ENCODE results near the gene PROM1.

Gene PROM1, protein sequence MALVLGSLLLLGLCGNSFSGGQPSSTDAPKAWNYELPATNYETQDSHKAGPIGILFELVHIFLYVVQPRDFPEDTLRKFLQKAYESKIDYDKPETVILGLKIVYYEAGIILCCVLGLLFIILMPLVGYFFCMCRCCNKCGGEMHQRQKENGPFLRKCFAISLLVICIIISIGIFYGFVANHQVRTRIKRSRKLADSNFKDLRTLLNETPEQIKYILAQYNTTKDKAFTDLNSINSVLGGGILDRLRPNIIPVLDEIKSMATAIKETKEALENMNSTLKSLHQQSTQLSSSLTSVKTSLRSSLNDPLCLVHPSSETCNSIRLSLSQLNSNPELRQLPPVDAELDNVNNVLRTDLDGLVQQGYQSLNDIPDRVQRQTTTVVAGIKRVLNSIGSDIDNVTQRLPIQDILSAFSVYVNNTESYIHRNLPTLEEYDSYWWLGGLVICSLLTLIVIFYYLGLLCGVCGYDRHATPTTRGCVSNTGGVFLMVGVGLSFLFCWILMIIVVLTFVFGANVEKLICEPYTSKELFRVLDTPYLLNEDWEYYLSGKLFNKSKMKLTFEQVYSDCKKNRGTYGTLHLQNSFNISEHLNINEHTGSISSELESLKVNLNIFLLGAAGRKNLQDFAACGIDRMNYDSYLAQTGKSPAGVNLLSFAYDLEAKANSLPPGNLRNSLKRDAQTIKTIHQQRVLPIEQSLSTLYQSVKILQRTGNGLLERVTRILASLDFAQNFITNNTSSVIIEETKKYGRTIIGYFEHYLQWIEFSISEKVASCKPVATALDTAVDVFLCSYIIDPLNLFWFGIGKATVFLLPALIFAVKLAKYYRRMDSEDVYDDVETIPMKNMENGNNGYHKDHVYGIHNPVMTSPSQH

DNA sequence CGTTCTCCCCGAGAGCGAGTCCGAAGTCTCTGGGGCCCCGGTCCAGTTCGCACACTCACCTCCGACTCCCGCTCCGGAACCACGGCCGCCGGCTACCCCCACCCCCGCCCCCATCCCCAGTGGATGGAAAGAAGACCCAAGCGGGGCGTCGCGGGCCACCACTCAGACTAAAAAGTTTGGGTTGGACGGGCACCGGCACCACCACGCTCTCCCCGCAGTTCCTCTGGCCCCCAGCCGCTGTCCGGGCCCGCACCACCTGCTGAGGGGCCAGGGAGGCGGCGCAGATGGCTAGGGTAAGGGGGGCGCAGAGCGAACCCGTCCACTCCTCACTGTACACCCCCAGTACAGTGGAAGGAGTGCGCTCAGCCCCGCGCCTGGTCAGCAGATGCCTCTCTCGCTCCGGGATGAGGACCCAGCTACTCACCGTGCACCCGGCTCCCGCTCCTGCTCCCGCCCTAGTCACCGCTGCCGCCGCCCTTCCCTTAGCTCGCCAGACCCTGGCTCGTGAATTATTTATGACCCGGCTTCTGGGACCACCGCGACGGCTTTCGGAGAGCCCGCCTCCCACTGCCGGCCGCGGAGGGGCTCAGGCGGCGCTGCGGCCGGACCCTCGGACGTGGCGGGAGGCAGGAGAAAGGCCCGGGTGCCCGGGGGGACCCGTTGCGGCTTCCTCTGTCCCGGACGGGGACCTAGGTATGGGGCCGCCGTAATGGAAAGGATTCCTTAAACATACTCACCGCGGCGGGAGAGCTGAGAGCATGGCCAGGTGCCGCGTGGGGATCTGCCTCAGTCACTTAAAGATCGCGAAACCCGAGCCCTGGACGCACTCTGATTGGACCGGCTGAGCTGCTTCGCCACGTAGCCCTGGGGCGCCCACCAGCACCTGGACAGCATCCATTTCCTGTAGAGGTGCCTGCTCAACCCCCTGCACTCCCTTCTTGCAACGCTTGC is at the start of gene PROM1:
TSS of gene PROM1 (minus strand) at position 783 of the 951 bp plus-strand sequence. CDS start 8,117 bp downstream, outside the sequence.
- DNase-seq (ENCODE audit: low spot score) = no peak

DNA sequence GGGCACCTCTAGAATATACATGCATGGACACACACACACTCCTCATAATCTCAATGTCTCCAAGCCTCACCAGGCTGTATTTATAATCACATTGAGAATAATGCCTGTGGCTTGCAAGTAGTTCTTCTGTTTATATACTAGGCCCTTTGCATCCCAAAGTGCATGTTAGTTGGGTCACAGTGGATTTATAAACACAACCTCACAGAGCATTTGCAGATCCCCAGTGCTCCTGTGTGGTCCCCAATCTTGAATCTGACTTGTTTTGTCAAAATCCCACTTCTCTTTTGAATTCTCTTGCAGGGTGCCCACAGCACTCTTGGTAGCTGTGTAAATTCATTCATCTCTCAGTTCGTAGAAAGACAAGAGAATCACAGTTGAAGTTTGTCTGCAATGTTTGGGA is 49.6 kb upstream of the PROM1 start:
- DNase-seq (ENCODE audit: low spot score) = no peak

GRCh38 chr4:16131293-16131692 is 47.5 kb upstream of the PROM1 start:
- DNase-seq (ENCODE audit: low spot score) = no peak

GRCh38 chr4:16129336-16129735 is 45.5 kb upstream of the PROM1 start:
- no peak for DNase-seq (ENCODE audit: low spot score)

GRCh38 chr4:16126714-16127113 is 42.9 kb upstream of the PROM1 start:
- no peak for DNase-seq (ENCODE audit: low spot score)

DNA sequence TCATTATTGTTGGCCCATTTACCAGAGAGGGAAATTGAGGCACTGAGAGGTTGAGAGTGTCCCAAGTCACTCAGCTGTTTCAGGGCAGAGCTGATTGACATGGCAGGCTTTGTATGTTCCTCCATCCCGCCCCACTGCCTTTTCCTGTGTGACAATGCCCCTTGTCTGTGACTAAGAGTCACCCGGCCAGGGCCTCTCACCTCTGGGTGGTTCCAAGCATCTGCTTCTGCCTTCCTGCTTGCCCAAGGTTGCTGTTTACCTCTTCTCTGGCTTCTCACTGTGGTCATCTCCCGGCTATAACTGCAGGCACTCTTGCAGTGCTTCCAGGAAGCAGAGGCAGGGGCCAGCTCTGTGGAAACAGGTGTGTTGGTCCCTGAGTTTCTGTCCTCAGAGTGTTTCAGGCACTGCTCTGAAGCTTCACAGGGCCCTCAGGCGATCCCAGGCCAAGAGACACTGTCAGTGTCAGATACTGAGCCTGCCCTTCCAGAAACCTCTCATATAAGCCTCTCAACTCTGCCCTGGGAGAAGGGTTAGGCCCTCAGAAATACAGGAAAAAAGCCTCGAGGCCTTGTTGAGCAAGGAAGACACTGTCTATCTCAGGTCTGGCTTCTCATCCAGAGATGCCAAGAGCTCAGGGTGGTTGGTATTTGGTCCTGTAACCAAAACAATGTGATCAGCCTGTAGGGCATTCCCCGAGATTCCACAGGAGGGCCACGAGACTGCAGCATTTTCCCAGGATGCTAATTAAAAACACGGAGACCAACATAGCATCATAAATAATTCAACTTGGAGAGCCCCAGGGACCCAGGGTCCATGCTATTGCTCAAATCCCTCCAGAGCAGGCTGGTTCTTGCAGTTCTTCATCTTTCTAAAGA is 42.0 kb upstream of the PROM1 start:
- DNase-seq (ENCODE audit: low spot score) = no peak

DNA sequence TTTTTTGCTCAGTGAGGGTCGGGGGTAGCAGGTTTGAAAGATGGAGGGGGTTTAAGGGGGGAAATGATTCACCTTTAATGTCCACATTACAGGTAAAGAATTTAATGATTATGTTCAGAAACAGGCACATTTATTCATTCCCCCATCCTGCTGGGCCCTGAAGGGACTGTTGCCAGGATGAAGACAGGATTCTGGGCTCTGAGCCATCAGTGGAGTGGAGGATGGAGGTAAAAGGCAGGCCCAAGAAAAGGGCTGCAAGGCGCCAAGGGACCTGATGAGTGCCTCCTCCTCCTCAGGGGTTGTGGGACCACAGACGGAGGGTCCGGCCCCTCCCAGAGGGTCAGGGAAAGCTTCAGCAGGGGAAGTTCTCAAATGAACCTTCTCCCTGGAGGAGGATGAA is 40.4 kb upstream of the PROM1 start:
- no peak for DNase-seq (ENCODE audit: low spot score)

DNA sequence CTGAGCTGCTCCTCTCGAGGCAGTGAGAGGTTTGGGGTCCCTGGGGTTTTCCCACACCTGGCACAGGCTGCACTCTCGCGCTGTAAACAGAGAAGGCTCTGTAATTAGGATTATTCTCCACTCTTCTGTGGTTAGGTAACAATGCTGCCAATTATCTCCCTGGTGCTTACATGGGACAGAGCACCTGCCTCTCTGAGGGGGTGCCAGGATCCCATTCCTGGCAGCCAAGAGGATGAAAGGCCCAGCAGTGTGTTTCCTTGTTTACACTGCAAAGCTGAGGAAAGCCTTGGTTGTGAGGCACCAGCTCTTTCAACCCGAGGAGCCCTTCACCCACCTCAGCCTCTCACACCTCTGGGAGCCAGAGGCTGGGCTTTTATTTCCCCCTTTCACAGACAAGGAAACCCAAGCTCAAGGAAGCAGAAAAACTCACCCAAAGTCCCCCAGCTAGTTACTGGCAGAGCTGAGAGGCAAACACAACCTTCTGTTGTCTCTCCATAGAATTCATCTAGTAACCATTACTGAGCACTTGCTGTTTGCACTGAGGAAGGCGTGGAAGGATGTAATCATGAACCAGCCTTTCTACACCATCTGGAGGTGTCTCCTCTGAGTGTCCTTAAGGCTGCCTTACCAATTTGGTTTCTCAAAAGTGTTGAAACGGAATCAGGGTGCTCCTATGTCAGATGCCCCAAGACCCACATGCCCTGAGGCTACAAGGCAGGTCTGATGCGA is 39.7 kb upstream of the PROM1 start:
- DNase-seq (ENCODE audit: low spot score) = no peak

GRCh38 chr4:16122784-16123183 is 39.0 kb upstream of the PROM1 start:
- DNase-seq (ENCODE audit: low spot score) = no peak

DNA sequence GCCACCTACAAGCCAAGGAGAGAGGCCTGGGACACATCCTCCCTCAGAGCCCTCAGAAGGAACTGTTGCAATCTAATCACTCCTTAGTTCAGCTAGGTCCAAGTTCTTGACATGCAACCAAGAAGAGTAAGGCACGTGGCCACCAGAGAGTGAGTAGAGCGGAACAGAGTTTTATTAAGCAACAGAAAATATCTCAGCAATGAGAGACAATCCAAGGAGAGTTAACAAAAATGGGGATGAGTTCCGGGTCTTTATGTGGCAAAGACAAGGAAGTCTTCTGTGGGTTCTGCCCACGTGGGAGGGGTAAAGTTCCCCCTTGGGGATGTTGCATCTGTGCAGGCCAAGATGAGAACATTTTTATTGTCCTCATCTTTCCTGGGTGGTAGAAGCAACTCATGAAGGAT is 38.5 kb upstream of the PROM1 start:
- DNase-seq (ENCODE audit: low spot score) = no peak

- no peak for DNase-seq (ENCODE audit: low spot score)
These were observed 36.9 kb upstream of the PROM1 start for GRCh38 chr4:16120720-16121119.

- DNase-seq (ENCODE audit: low spot score) = no peak
These were observed 36.2 kb upstream of the PROM1 start for GRCh38 chr4:16119981-16120380.

DNA sequence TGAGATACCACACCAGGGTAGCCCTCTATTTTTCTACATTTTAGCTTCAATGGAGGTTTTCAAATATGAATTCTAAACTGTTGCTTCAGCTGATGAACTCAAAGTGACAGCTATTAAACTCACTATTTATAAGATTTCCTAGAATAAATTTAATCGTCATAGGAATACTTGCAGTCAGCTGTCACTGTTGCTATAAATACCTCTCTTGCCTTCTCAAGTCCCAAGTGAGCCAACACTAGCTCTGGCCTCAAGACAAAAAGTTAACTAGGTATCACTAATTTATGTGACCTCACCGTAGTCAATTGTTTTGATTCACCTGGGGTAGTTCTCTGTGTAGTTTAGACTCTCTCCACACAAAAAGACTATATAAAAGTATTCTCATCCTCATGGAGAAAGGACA is 34.3 kb upstream of the PROM1 start:
- DNase-seq (ENCODE audit: low spot score) = no peak

DNA sequence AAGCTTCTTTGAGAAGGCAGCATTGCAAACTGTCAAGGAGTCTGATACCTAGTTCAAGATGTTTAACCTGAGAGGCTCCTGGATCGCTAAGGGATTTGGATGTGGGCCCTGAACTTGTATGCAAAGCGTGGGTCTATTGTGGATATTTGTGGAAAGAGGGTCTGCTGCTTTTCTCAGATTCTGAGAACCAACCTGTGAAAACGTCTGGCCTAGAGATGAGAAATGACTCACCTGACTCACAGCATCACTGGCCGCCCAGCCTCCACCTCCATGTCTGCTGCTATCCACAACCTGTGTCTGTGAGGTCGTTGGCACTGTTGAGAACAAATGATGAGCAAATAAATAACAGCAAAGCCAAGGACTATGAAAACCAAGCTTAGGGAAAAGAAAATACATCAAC is 33.3 kb upstream of the PROM1 start:
- DNase-seq (ENCODE audit: low spot score) = no peak

DNA sequence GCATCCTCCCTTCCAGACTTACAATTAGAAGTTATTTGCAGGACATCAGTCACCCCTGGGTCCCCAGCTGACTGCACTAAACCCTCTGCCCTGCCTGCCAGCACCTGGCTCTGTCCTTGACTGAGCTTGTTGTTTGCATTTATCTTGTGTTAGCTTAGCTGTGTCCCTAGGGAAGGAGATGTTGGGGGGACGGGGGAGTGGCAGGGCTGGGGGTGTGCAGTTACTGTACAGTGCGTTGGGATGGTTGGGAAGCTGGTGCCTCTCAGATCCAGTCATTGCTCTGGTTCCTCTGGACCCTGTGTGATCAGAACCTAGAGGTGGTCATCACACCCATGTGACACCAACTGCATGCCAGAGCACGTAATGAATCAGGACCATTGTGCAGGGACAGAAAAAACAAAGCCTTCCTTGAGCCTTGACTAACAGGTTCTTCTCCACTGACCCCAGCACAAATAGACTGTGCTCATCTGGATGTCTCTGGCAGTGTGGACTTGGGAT is 32.7 kb upstream of the PROM1 start:
- DNase-seq (ENCODE audit: low spot score) = no peak

- DNase-seq (ENCODE audit: low spot score) = no peak
These were observed 32.2 kb upstream of the PROM1 start for GRCh38 chr4:16116019-16116418.

GRCh38 chr4:16114546-16114945 is 30.7 kb upstream of the PROM1 start:
- no peak for DNase-seq (ENCODE audit: low spot score)

- DNase-seq (ENCODE audit: low spot score) = no peak
These were observed 29.9 kb upstream of the PROM1 start for GRCh38 chr4:16113741-16114140.

DNA sequence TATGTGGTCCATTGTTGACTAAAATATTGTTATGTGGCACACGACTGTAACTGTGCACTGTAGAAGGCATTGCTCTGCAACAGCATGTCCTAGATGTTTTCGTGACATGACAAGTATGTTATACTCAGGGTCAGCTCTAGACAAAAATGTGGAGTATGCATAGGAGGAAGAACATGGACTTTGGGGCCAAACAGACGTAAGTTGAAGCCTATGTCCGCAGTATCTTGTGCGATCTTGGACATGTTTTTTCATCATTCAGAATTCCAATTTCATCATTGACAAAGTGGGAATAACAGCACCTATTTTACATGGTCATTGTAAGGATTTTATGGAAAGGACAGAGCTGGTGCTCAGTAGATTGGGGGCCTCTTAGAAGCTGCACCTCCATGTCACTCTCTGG is 27.7 kb upstream of the PROM1 start:
- no peak for DNase-seq (ENCODE audit: low spot score)

GRCh38 chr4:16110661-16111290 is 27.0 kb upstream of the PROM1 start:
- no peak for DNase-seq (ENCODE audit: low spot score)
